Activated CD4-positive, alpha-beta T cell treated with anti-CD3 and anti-CD28 coated beads, Interleukin-2, amount 50 U/mL, for 4 hours (primary cell): ENCODE measurements around the gene ALG11.
"Not testable (repeated sequence)": the region's sequence is repeated elsewhere in the genome, so short reads cannot be mapped to it uniquely, and the experiment has no call there.

Experiments
- DNase-seq, 2 experiments: peaks; one replicate each; pipeline ENCODE4 v3.0.0-alpha.2; 2020

ALG11 gene

GRCh38 chr13:52029569-52029968 is 17.4 kb downstream of the ALG11 start:
- DNase-seq: no peak

- not testable (repeated sequence) for DNase-seq
Measured at GRCh38 chr13:52030401-52030800, 18.2 kb downstream of the ALG11 start.

DNA sequence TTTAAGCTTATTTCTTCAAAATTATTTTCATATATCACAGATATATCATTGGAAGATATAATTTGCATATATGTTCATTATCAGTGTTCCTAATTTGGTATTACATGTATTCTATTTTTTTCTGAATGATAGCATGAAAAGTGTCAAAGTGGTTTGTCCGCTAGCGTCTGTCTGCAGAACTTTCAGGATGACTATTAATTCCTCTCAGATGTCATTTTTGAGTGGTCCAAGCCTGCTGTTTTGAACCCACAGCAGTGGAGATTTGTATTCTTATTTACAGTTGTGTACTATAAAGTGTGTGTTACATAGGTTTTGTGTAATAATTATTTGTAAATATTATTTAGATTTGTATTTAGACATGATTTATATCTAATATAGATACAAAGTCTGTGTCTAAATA is 20.8 kb downstream of the ALG11 start:
- no peak for DNase-seq

DNA sequence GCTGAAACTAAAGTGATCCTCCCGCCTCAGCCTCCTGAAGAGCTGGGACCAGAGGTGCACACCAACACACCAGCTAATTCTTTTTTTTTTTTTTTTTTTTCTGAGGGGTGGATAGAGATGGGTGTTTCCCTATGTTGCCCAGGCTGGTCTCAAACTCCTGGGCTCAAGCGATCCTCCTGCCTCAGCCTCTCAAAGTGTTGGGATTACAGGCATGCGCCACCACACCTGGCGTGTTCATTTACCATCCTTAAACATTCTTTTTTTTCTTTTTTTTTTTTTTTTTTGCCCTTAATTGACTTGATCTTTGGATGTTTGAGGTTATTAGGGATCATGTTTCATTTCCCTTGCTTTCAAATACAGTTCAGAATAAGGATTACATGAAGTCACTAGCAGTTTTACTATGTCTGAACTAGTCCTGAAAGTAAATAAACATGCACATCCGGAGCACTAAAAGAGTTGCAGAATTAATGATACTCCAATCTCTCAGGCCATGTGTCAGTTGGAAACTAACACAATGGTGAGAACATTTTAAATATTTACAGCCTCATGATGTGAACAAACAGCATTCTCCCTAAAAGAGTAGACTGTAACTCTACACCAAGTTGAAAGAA is 22.5 kb downstream of the ALG11 start:
- no peak for DNase-seq

DNA sequence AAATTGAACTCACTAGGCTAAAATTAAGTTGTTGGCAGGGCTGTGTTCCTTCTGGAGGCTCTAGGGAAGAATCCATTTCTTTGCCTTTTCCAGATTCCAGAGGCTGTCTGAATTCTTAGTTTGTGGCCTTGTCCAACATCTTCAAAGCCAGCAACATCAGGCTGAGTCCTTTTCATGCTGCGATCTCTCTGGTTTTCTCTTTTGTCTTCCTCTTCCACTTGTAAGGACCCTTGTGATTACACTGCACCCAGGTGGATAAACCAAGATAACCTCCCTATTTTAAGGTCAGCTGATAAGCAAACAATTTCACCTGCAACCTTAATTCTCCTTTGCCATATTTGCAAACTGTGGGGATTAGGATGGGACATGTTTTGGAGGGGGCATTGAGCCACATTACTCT is 23.8 kb downstream of the ALG11 start:
- DNase-seq: no peak

DNA sequence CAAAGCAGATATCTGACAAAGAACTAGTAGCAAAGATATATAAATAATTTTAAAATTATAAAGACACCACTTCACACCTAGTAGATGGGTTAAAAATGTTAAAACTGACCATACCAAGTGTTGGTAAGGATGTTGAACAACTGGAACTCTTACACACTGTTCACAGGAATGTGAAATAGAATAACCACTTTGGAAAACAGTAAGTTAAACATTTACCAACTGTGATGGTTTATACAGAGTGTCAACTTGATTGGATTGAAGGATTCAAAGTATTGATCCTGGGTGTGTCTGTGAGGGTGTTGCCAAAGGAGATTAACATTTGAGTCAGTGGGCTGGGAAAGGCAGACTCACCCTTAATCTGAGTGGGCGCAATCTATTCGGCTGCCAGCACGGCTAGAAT is 31.5 kb downstream of the ALG11 start:
- DNase-seq: no peak

GRCh38 chr13:52047463-52047862 is 35.3 kb downstream of the ALG11 start:
- no peak for DNase-seq

- DNase-seq: no peak
Measured at GRCh38 chr13:52048516-52048915, 36.3 kb downstream of the ALG11 start.

DNA sequence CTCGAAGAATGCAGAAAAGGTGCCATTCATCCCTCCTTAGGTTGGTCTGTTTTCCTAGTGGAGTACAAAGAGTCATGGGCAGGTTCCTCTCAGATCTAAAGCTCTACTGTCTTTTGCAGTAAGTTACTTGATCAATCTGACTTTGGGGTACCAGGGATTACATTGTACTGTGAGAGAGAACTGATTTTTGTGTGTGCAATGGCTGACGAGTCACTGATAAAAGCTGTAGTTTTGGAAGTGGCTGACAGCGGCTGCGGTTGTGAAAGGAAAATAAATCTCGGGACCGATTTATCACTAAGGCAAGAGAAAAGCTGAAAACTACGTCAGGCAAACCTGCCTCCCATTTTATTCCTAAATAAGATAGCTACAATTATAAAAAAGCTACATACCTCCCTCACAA is 39.2 kb downstream of the ALG11 start:
- no peak for DNase-seq

DNA sequence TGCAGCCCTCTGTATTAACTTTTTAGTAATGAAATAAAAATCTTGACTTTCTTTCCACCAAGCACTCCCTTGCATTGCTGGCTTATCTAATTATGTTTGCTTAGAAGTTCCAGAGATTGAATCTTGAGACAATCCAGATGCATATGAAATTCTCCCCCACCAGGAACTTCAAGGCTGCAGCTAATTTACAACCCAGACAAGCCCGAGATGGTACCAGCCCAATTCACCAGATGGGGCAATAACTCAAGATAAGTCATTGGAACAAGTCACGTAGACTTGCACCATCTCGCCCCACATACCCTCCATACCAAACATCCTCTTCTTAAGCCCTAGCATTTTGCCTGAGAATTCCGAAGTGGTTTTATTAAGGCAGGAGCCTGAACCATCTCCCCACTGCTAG is 41.3 kb downstream of the ALG11 start:
- DNase-seq: no peak

GRCh38 chr13:52061064-52061463 is 48.9 kb downstream of the ALG11 start:
- not testable (repeated sequence) for DNase-seq

GRCh38 chr13:52061587-52061986 is 49.4 kb downstream of the ALG11 start:
- no peak for DNase-seq

- no peak for DNase-seq
Measured at GRCh38 chr13:52067237-52067636, 55.0 kb downstream of the ALG11 start.

GRCh38 chr13:52070929-52071523 is 58.8 kb downstream of the ALG11 start:
- DNase-seq: peak in 1 of 2 experiments; percentile 17
